GM12892 (cell line): ENCODE measurements around the gene FDX2.
A peak's percentile ranks its signal among the peaks of the same experiment; 100 is the strongest.

Experiments used
- DNase-seq: peaks from one replicate; pipeline ENCODE4 v3.0.0; 2011; ENCODE audit not compliant: insufficient read length
- FAIRE-seq: peaks from 2 replicates; lab custom pipeline; 2011; peaks lifted over from hg19 to GRCh38; lab: Jason Lieb, UNC
- POLR2A ChIP-seq: IDR thresholded peaks from 2 replicates; pipeline ENCODE4 v1.6.1; 2011; ENCODE audit warnings: low read depth, low read length, control low read depth
- POLR2AphosphoS5 ChIP-seq: IDR thresholded peaks from 2 replicates; pipeline ENCODE4 v1.6.1; 2011; ENCODE audit warnings: low read depth, low read length, control low read depth
- TAF1 ChIP-seq: IDR thresholded peaks from 2 replicates; pipeline ENCODE4 v1.6.1; 2011; ENCODE audit warnings: low read depth, mild to moderate bottlenecking, control low read depth, low read length, borderline replicate concordance

The FDX2 gene

DNA sequence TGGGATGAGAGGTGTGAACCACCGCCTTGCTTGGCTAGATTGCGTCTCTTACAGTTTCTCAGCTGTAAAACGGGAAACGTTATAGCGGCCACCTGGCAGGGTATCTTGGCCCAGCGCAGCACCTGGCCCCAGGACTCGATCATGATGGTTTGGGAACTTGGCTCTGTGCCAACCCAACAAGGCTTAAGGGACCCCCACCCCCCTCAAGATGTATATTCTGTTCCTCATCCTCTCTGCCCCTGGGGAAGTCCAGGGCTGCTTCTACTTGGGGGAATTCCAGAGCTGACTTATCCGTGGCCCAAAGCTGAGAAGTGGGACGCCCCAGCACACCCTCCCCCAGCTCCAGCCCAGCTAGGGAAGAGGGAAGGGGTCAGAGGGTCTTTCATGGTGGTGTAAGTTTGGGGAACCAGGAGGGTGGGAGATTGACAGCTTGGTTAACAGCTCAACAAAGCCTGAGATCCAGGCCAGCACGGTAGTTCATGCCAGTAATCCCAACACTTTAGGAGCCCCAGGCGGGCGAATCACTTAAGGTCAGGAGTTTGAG lies 44.2 kb downstream of the FDX2 start:
- TF ChIP-seq TAF1 (peak; percentile 42; the same call in 1 of the 2 replicates), POLR2A (0 out of 2 replicates have a peak, but pooled peaks have one; percentile 37), POLR2AphosphoS5 (peak; percentile 55; the same call in 1 of the 2 replicates)
- FAIRE-seq (peak; percentile 74), DNase-seq (no peak)

DNA sequence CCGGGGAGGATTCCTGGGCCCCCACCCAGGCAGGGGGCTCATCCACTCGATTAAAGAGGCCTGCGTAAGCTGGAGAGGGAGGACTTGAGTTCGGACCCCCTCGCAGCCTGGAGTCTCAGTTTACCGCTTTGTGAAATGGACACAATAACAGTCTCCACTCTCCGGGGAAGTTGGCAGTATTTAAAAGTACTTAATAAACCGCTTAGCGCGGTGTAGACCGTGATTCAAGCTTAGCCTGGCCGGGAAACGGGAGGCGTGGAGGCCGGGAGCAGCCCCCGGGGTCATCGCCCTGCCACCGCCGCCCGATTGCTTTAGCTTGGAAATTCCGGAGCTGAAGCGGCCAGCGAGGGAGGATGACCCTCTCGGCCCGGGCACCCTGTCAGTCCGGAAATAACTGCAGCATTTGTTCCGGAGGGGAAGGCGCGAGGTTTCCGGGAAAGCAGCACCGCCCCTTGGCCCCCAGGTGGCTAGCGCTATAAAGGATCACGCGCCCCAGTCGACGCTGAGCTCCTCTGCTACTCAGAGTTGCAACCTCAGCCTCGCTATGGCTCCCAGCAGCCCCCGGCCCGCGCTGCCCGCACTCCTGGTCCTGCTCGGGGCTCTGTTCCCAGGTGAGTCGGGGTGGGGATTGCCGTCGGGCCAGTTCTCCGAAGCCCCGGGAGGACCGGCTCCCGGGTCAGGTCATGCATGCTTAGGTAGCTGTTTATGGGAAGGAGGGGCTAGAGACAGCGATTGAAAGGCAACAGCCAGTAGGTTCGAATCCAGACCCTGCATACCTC lies 45.0 kb downstream of the FDX2 start, which contains the start of gene ICAM1:
ICAM1 (plus strand) TSS at position 505 of the 779 bp plus-strand sequence; CDS start at position 545, 40 bp downstream.
- DNase-seq (no peak), FAIRE-seq (peak; percentile 86)
- TF ChIP-seq POLR2AphosphoS5 (peak; percentile 97), TAF1 (peak; percentile 89), POLR2A (peak; percentile 98)

DNA sequence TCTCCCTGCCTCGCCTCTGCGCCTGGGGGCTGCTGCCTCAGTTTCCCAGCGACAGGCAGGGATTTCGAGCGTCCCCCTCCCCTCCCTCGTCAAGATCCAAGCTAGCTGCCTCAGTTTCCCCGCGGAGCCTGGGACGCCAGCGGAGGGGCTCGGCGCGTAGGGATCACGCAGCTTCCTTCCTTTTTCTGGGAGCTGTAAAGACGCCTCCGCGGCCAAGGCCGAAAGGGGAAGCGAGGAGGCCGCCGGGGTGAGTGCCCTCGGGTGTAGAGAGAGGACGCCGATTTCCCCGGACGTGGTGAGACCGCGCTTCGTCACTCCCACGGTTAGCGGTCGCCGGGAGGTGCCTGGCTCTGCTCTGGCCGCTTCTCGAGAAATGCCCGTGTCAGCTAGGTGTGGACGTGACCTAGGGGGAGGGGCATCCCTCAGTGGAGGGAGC lies 45.6 kb downstream of the FDX2 start:
- TF ChIP-seq POLR2AphosphoS5: no peak
- no peak for TF ChIP-seq TAF1
- TF ChIP-seq POLR2A: no peak
- DNase-seq (no peak), FAIRE-seq (peak; percentile 74)

DNA sequence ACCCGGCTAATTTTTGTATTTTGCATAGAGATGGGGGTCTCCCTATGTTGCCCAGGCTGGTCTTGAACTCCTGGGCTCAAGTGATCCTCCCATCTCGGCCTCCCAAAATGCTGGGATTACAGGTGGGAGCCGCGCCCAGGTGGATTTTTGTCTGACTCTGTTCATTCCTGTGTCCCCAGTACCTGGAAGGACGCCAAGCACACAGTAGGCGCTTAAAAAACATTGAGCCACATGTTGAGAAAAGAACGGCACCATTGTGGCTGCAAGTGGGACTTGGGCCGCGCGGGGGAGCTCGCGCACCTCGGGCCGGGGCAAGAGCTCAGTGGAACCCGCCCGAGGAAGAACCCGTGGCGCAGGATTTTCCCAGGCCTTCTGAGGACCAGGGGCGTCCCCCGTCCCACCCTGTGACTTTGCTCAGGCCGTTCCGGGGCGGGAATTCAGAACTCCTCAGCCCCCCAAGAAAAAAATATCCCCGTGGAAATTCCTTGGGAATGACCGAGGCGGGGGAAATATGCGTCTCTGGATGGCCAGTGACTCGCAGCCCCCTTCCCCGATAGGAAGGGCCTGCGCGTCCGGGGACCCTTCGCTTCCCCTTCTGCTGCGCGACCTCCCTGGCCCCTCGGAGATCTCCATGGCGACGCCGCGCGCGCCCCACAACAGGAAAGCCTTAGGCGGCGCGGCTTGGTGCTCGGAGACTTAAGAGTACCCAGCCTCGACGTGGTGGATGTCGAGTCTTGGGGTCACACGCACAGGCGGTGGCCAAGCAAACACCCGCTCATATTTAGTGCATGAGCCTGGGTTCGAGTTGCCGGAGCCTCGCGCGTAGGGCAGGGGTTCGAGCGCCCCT lies 46.3 kb downstream of the FDX2 start:
- peak; percentile 26; the same call in 1 of the 2 replicates for TF ChIP-seq TAF1
- TF ChIP-seq POLR2A: no peak; the same call in 1 of the 2 replicates
- DNase-seq (no peak), FAIRE-seq (peak; percentile 90)

DNA sequence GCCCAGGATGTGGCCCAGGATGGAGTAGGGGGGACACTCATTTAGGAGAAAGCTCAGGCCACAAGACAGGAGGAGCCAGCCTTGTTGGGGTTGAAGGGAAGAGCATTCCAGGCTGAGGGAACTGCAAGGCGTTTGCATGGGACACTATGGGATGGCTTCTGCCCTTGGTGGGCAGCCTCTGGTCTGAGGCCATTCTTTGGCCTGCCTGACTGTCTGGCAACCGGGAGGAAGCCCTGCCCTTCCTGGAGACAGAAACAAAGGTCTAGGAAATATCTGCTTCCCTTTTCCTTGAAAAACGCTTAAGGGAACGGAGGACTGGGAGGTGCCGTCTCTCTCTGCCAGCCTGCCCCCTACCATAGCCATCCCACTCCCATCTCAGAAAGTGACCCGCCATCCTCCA lies 47.7 kb downstream of the FDX2 start:
- TF ChIP-seq POLR2AphosphoS5 (no peak), POLR2A (no peak), TAF1 (no peak)
- no peak for FAIRE-seq
- no peak for DNase-seq

DNA sequence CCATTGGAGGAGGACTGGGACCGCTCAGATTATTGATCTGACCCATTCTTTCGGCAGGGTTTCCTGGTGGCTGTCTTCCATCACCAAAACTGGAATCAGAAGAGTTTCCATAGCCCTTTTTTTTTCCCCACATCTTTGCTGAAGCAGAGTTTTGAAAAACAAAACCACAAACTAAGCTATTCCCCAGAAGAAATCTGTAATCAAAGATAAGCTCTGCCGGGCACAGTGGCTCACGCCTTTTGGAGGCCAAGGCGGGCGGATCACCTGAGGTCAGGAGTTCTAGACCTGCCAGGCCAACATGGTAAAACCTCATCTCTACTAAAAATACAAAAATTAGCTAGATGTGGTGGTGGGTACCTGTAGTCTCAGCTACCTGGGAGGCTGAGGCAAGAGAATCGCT lies 49.1 kb downstream of the FDX2 start:
- DNase-seq (no peak), FAIRE-seq (no peak)
- TF ChIP-seq POLR2A: no peak
- TF ChIP-seq TAF1: no peak
- no peak for TF ChIP-seq POLR2AphosphoS5

DNA sequence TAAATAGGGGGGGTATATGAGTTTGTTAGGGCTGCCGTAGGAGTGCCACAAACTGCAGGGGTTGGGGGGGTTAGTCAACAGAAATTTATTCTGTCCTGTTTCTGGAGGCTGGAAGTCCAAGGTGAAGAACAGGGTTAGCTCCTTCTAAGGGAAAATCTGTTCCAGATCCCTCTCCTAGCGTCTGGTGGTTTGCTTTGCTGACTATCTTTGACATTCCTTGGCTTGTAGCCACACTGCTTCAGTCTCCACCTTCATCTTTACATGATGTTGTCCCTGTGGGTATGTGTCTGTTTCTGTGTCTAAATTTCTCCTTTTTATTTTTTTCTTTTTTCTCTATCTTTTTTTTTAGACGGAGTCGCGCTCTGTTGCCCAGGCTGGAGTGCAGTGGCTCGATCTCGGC lies 53.0 kb downstream of the FDX2 start:
- FAIRE-seq: no peak
- no peak for DNase-seq

DNA sequence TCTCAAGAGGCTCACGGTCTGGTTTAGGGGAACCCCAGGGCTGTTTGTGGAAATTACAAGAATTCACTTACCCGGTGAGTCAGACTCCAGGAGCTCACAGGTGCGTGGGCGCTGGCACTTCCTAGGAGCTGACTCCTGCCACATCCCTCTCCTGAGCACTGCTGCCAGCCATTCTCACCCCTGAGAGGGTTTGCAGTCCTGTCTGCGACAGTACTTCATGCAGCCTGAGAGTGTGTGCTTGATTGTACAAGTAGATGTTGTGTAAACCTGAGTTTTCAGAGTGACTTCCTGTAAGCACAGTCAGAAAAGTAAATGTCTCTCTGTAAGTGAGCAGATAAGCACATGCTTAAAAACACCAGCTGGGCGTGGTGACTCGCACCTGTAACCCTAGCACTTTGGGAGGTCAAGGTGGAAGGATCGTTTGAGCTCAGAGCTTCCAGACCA lies 55.7 kb downstream of the FDX2 start:
- FAIRE-seq (peak; percentile 62), DNase-seq (no peak)
- TF ChIP-seq POLR2AphosphoS5: peak; percentile 66; the same call in 1 of the 2 replicates
- peak; percentile 56 for TF ChIP-seq POLR2A
- TF ChIP-seq TAF1: no peak

More for the DNA sequence above, 53.0 kb downstream of the FDX2 start:
- TF ChIP-seq POLR2A: no peak
- no peak for TF ChIP-seq TAF1
- TF ChIP-seq POLR2AphosphoS5: no peak
